HepG2 (cell line): ENCODE data around the gene HCRTR1. TPM values are rescaled to one million over a fixed set of nuclear protein-coding genes. Genes with fewer than 3 reads are reported as not detected.

Experiments
- BHLHE40 ChIP-seq: IDR thresholded peaks from 2 replicates; pipeline ENCODE4 v1.6.1; 2011; ENCODE audit warnings: low read length, improper control_type of control experiment
- FOXA3 ChIP-seq: IDR thresholded peaks from 2 replicates; pipeline ENCODE4 v1.6.1; 2016; ENCODE audit warnings: missing genetic modification reagents, missing compliant biosample characterization
- FOXO1 ChIP-seq: sonication (generic); formaldehyde crosslinking; IDR thresholded peaks from 2 replicates; pipeline ENCODE4 v1.4.0; 2020; ENCODE audit warnings: missing genetic modification reagents
- MED1 ChIP-seq: sonication (generic); formaldehyde crosslinking; IDR thresholded peaks from 2 replicates; pipeline ENCODE4 v1.4.0; 2020; ENCODE audit warnings: missing genetic modification reagents
- MEIS1 ChIP-seq: sonication (generic); formaldehyde crosslinking; IDR thresholded peaks from 2 replicates; pipeline ENCODE4 v1.9.0; 2021; ENCODE audit warnings: mild to moderate bottlenecking, missing genetic modification reagents, moderate library complexity, borderline replicate concordance
- PHF20 ChIP-seq: sonication (generic); formaldehyde crosslinking; IDR thresholded peaks from 2 replicates; pipeline ENCODE4 v1.5.0; 2020; ENCODE audit warnings: mild to moderate bottlenecking, missing genetic modification reagents
- RARA ChIP-seq: IDR thresholded peaks from 2 replicates; pipeline ENCODE4 v1.6.1; 2016; ENCODE audit warnings: missing genetic modification reagents, missing compliant biosample characterization
- RFX3 ChIP-seq: IDR thresholded peaks from 2 replicates; pipeline ENCODE4 v1.6.1; 2016; ENCODE audit warnings: missing biosample characterization, missing genetic modification reagents
- SOX6 ChIP-seq, 2 experiments: fragments of 450-650 bp in 1 of 2; sonication (generic) in 1 of 2; formaldehyde crosslinking in 1 of 2; IDR thresholded peaks; 2 replicates each; pipeline versions ENCODE4 v1.4.0 to v1.6.1; 2017 to 2020; ENCODE audit warnings: antibody characterized with exemption in 1 of 2, mild to moderate bottlenecking in 1 of 2, missing genetic modification reagents in 1 of 2
- YY1 ChIP-seq: IDR thresholded peaks from 2 replicates; pipeline ENCODE4 v1.6.1; 2011; ENCODE audit warnings: low read length, low read depth, moderate library complexity, mild to moderate bottlenecking; ENCODE audit not compliant: insufficient read depth, insufficient replicate concordance
- ZNF121 ChIP-seq: sonication (generic); formaldehyde crosslinking; IDR thresholded peaks from 2 replicates; pipeline ENCODE4 v1.5.0; 2020; ENCODE audit warnings: mild to moderate bottlenecking, missing genetic modification reagents
- ZNF468 ChIP-seq: sonication (generic); formaldehyde crosslinking; IDR thresholded peaks from 2 replicates; pipeline ENCODE4 v1.8.0; 2022; ENCODE audit warnings: mild to moderate bottlenecking, moderate library complexity, missing genetic modification reagents
- ZNF609 ChIP-seq: sonication (generic); formaldehyde crosslinking; IDR thresholded peaks from 2 replicates; pipeline ENCODE4 v1.4.0; 2020; ENCODE audit warnings: mild to moderate bottlenecking, missing genetic modification reagents, borderline replicate concordance
- ZNF614 ChIP-seq: IDR thresholded peaks from 2 replicates; pipeline ENCODE4 v1.6.1; 2018; ENCODE audit warnings: missing biosample characterization, missing genetic modification reagents, inconsistent platforms, borderline replicate concordance
- polyA plus RNA-seq, 8 experiments: library from polyadenylated mRNA; depleted of rRNA in 3 of 8; stranded (reverse) in 7 of 8; unstranded in 1 of 8; fragments of >200 nt; fragmentation: Illumina TruSeq in 4 of 8; extraction: Trizol in 4 of 8; gene quantifications; 2 replicates each; pipeline versions ENCODE4 v1.2.1 to v1.2.3, GENCODE V29; 2011 to 2016; ENCODE audit warnings: low read depth in 4 of 8, missing spikeins in 1 of 8, mixed read lengths in 1 of 8; ENCODE audit not compliant: insufficient read depth in 1 of 8
- total RNA-seq, 5 experiments: library from RNA; depleted of rRNA; stranded (reverse); fragments of >200 nt; fragmentation: Illumina TruSeq; extraction: Trizol; gene quantifications; 2 replicates each; pipeline ENCODE4 v1.2.3, GENCODE V29; 2016; ENCODE audit warnings: low read depth in 1 of 5
- TF ChIP-seq, protein P1 (sequence below), 2 experiments: sonication (generic) in 1 of 2; formaldehyde crosslinking in 1 of 2; IDR thresholded peaks; 2 replicates each; pipeline versions ENCODE4 v1.4.0 to v1.6.1; 2016 to 2020; ENCODE audit warnings: borderline replicate concordance in 1 of 2, low read depth in 1 of 2, mild to moderate bottlenecking in 1 of 2, missing genetic modification reagents in 1 of 2
- TF ChIP-seq, protein P2 (sequence below): sonication (generic); formaldehyde crosslinking; IDR thresholded peaks from 2 replicates; pipeline ENCODE4 v1.5.1; 2020; ENCODE audit warnings: mild to moderate bottlenecking, moderate library complexity, missing genetic modification reagents

HCRTR1 gene
- total and polyA plus RNA-seq, 2 of the 13 experiments (the other 11 are each of a cell fraction or from before 2014, with no cell fraction given) = not detected

- TF ChIP-seq ZNF121 (CRISPR knock-in tag) (peak; percentile 21; the same call in 1 of the 2 replicates), RARA (CRISPR knock-in tag) (peak; percentile 49; the same call in 1 of the 2 replicates), MED1 (CRISPR knock-in tag) (peak; percentile 63; the same call in 1 of the 2 replicates), MEIS1 (CRISPR knock-in tag) (peak; percentile 55; the same call in 1 of the 2 replicates), FOXO1 (CRISPR knock-in tag) (0 out of 2 replicates have a peak, but pooled peaks have one; percentile 29), ZNF614 (CRISPR knock-in tag) (no peak), ZNF468 (no peak), PHF20 (CRISPR knock-in tag) (no peak), YY1 (no peak), RFX3 (no peak), BHLHE40 (peak; percentile 84), ZNF609 (CRISPR knock-in tag) (peak; percentile 36; the same call in 1 of the 2 replicates), SOX6 (IDR thresholded peaks at IDR 0.05) (no peak), SOX6 (CRISPR knock-in tag; IDR thresholded peaks at IDR 0.05) (peak; percentile 79), FOXA3 (CRISPR knock-in tag) (peak; percentile 76)
- TF ChIP-seq, protein P1, sequence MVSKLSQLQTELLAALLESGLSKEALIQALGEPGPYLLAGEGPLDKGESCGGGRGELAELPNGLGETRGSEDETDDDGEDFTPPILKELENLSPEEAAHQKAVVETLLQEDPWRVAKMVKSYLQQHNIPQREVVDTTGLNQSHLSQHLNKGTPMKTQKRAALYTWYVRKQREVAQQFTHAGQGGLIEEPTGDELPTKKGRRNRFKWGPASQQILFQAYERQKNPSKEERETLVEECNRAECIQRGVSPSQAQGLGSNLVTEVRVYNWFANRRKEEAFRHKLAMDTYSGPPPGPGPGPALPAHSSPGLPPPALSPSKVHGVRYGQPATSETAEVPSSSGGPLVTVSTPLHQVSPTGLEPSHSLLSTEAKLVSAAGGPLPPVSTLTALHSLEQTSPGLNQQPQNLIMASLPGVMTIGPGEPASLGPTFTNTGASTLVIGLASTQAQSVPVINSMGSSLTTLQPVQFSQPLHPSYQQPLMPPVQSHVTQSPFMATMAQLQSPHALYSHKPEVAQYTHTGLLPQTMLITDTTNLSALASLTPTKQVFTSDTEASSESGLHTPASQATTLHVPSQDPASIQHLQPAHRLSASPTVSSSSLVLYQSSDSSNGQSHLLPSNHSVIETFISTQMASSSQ (IDR thresholded peaks at IDR 0.05; ENCODE audit: low read depth) = no peak
- TF ChIP-seq, protein P1 (CRISPR knock-in tag; IDR thresholded peaks at IDR 0.05; ENCODE audit: borderline replicate concordance) = peak; percentile 35; the same call in 1 of the 2 replicates
- TF ChIP-seq, protein P2, sequence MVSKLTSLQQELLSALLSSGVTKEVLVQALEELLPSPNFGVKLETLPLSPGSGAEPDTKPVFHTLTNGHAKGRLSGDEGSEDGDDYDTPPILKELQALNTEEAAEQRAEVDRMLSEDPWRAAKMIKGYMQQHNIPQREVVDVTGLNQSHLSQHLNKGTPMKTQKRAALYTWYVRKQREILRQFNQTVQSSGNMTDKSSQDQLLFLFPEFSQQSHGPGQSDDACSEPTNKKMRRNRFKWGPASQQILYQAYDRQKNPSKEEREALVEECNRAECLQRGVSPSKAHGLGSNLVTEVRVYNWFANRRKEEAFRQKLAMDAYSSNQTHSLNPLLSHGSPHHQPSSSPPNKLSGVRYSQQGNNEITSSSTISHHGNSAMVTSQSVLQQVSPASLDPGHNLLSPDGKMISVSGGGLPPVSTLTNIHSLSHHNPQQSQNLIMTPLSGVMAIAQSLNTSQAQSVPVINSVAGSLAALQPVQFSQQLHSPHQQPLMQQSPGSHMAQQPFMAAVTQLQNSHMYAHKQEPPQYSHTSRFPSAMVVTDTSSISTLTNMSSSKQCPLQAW (CRISPR knock-in tag) = peak; percentile 47; the same call in 1 of the 2 replicates
These were observed 33.3 kb upstream of the HCRTR1 start (continued) for GRCh38 chr1:31583995-31584868.
